Calu3 (cell line): ENCODE data around the gene POLR3H. TPM values are rescaled to one million over a fixed set of nuclear protein-coding genes. Genes with fewer than 3 reads are reported as not detected.

Experiments
- BruUV-seq: library from RNA; stranded (reverse); fragments of 400-500 nt; replicated peaks from 2 replicates; lab custom pipeline; 2021; lab: Mats Ljungman, UMichigan
- CTCF ChIA-PET: fragments of 300-600 bp; sonication (Branson Sonifier 250); formaldehyde crosslinking; loops from one replicate; lab custom pipeline; 2022; ENCODE audit warnings: antibody characterized with exemption; lab: Charles Lee
- DNase-seq: peaks from one replicate; pipeline ENCODE4 v3.0.0; 2022
- H3K27ac Mint-ChIP-seq: one replicate; pipeline ENCODE4 v1.8.0; 2022; ENCODE audit warnings: mixed read lengths; ENCODE audit not compliant: unreplicated experiment
- H3K27me3 Mint-ChIP-seq: one replicate; pipeline ENCODE4 v1.8.0; 2022; ENCODE audit warnings: mixed read lengths; ENCODE audit not compliant: unreplicated experiment
- H3K36me3 Mint-ChIP-seq: one replicate; pipeline ENCODE4 v1.8.0; 2022; ENCODE audit warnings: mild to moderate bottlenecking, moderate library complexity, mixed read lengths; ENCODE audit not compliant: insufficient read depth, unreplicated experiment
- H3K4me1 Mint-ChIP-seq: one replicate; pipeline ENCODE4 v1.8.0; 2022; ENCODE audit warnings: mild to moderate bottlenecking, low read depth, mixed read lengths; ENCODE audit not compliant: unreplicated experiment
- H3K4me3 Mint-ChIP-seq: one replicate; pipeline ENCODE4 v1.8.0; 2022; ENCODE audit warnings: mild to moderate bottlenecking, low read depth, moderate library complexity, mixed read lengths; ENCODE audit not compliant: unreplicated experiment
- H3K9me3 Mint-ChIP-seq: one replicate; pipeline ENCODE4 v1.8.0; 2022; ENCODE audit warnings: low read depth, mixed read lengths; ENCODE audit not compliant: unreplicated experiment
- CTCF ChIP-seq: fragments of 200-600 bp; IDR thresholded peaks from one replicate; pipeline ENCODE4 v1.8.0; 2022; ENCODE audit warnings: antibody characterized with exemption; ENCODE audit not compliant: unreplicated experiment
- intact Hi-C: fragments of 100-400 bp; cut with micrococcal nuclease; formaldehyde crosslinking; loops from one replicate; pipeline ENCODE4 v1.10.0; 2022; ENCODE audit not compliant: unreplicated experiment
- total RNA-seq: library from RNA; stranded (reverse); gene quantifications from 2 replicates; pipeline ENCODE4 v1.2.3, GENCODE V29; 2022

The POLR3H gene
- total RNA-seq, 1 experiment from 2014 or later: 49.7 TPM

- no TSS peak for BruUV-seq
- Mint-ChIP-seq H3K36me3 (peaks cover 4% of the 10 kb centered on the region), H3K27me3 (peaks cover 19% of the 10 kb centered on the region), H3K4me1 (peaks cover 6% of the 10 kb centered on the region), H3K4me3 (no peak overlapping the region), H3K9me3 (no peaks in the 10 kb centered on the region), H3K27ac (no peak overlapping the region)
- intact Hi-C loops: no loop called here
- no peak for DNase-seq
- CTCF ChIA-PET: interaction anchor here (0.7 to 0.8 kb wide), 2 partner anchors 11 to 76 kb away, joined by 3 to 4 read pairs; no protein-coding TSS in a partner anchor
- no peak for TF ChIP-seq CTCF
These were observed 26.0 kb upstream of the POLR3H start for GRCh38 chr22:41570221-41570620.

GRCh38 chr22:41568811-41569210, 24.5 kb upstream of the POLR3H start:
- Mint-ChIP-seq H3K4me1 (peaks cover 15% of the 10 kb centered on the region), H3K27me3 (peaks cover 19% of the 10 kb centered on the region), H3K27ac (no peak overlapping the region), H3K9me3 (no peaks in the 10 kb centered on the region), H3K4me3 (no peak overlapping the region), H3K36me3 (peaks cover 11% of the 10 kb centered on the region)
- intact Hi-C loops: no loop called here
- CTCF ChIA-PET: interaction anchor here (1.3 kb wide), 1 partner anchor 8 kb away, joined by 3 read pairs; no protein-coding TSS in a partner anchor
- no TSS peak for BruUV-seq
- no peak for TF ChIP-seq CTCF
- DNase-seq: no peak

- no peak for TF ChIP-seq CTCF
- no peak overlapping the region for H3K27ac Mint-ChIP-seq
- peaks cover 27% of the 10 kb centered on the region for H3K4me1 Mint-ChIP-seq
- H3K4me3 Mint-ChIP-seq: no peak overlapping the region
- no peak for DNase-seq
- peaks cover 11% of the 10 kb centered on the region for H3K36me3 Mint-ChIP-seq
- H3K27me3 Mint-ChIP-seq: peaks cover 29% of the 10 kb centered on the region
- CTCF ChIA-PET: no interaction called here
- BruUV-seq: no TSS peak
- H3K9me3 Mint-ChIP-seq: no peaks in the 10 kb centered on the region
- intact Hi-C loops: no loop called here
These were observed 23.2 kb upstream of the POLR3H start for GRCh38 chr22:41567512-41567768.

- no peaks in the 10 kb centered on the region for H3K9me3 Mint-ChIP-seq
These were observed 21.3 kb upstream of the POLR3H start for GRCh38 chr22:41565403-41566054.

More at GRCh38 chr22:41565403-41566054, 21.3 kb upstream of the POLR3H start:
- peak; percentile 34 for DNase-seq
- TF ChIP-seq CTCF: no peak
- Mint-ChIP-seq H3K4me1 (peaks cover 27% of the 10 kb centered on the region), H3K4me3 (no peak overlapping the region), H3K27me3 (peaks cover 48% of the 10 kb centered on the region), H3K36me3 (peaks cover 11% of the 10 kb centered on the region), H3K27ac (no peak overlapping the region)
- CTCF ChIA-PET: interaction anchor here (0.6 to 1.3 kb wide), 3 partner anchors 10 to 28 kb away, joined by 4 to 7 read pairs (median 4); no protein-coding TSS in a partner anchor
- intact Hi-C loops: no loop called here
- no TSS peak for BruUV-seq
